Fibroblast of skin of back (primary cell): ENCODE results near the gene ATP6V1B1.

Source experiments
- DNase-seq: peaks from one replicate; pipeline ENCODE4 v3.0.0-alpha.2; 2013

ATP6V1B1 gene

GRCh38 chr2:70927138-70927537 lies 8.6 kb upstream of the ATP6V1B1 start:
- DNase-seq, result no peak

- no peak for DNase-seq
Measured at GRCh38 chr2:70927641-70928040, 8.1 kb upstream of the ATP6V1B1 start.

GRCh38 chr2:70928366-70928765 lies 7.3 kb upstream of the ATP6V1B1 start:
- no peak for DNase-seq

GRCh38 chr2:70930371-70931329 lies 5.0 kb upstream of the ATP6V1B1 start:
- DNase-seq, result no peak

- DNase-seq, result no peak
Measured at GRCh38 chr2:70931376-70932000, 4.2 kb upstream of the ATP6V1B1 start.

GRCh38 chr2:70932631-70933230 lies 3.0 kb upstream of the ATP6V1B1 start:
- DNase-seq, result no peak

- DNase-seq, result no peak
Measured at GRCh38 chr2:70934981-70935380, 719 bp upstream of the ATP6V1B1 start.

- DNase-seq, result no peak
Measured at GRCh38 chr2:70936165-70936978, 672 bp downstream of the ATP6V1B1 start.

GRCh38 chr2:70936979-70937811 lies 1.5 kb downstream of the ATP6V1B1 start:
- no peak for DNase-seq

GRCh38 chr2:70937866-70938585 lies 2.3 kb downstream of the ATP6V1B1 start:
- no peak for DNase-seq

- no peak for DNase-seq
Measured at GRCh38 chr2:70938586-70938950, 2.9 kb downstream of the ATP6V1B1 start.

GRCh38 chr2:70939001-70939838 lies 3.5 kb downstream of the ATP6V1B1 start:
- DNase-seq, result no peak

GRCh38 chr2:70939839-70940580 lies 4.3 kb downstream of the ATP6V1B1 start:
- DNase-seq, result no peak

GRCh38 chr2:70941186-70941585 lies 5.5 kb downstream of the ATP6V1B1 start:
- DNase-seq, result no peak

GRCh38 chr2:70941701-70942100 lies 6.0 kb downstream of the ATP6V1B1 start:
- DNase-seq, result no peak

- no peak for DNase-seq
Measured at GRCh38 chr2:70942396-70943204, 6.9 kb downstream of the ATP6V1B1 start.

GRCh38 chr2:70943205-70943871 lies 7.6 kb downstream of the ATP6V1B1 start:
- no peak for DNase-seq
